ENCODE data around the gene SS18L1.

DNA sequence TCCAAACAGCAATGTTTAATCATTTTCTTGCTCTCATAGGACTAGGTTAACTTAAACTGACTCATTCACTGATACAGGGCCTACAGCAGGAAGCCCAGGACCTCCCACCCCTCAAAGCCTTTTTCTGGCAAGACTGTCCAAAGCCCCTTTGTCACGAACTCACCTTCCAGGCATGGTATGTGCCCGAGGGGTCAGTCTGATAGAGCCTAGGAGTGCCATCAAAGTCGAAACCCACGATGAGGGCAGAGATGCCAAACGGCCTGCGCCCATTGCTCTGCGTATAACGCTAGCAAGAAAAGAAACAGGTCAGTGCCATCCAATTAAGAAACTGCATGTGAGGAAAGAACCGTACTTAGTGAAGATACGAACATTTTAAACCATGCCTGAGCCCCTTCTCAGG, 4.7 kb upstream of the SS18L1 start:
- TF ChIP-seq EP300 (IDR thresholded peaks at IDR 0.05): no peak
- no peak for TF ChIP-seq CTCF (IDR thresholded peaks at IDR 0.05)
- no peak for TF ChIP-seq POLR2A (IDR thresholded peaks at IDR 0.05)
- no peak for TF ChIP-seq POLR2AphosphoS5 (IDR thresholded peaks at IDR 0.05)
